ENCODE results near the gene TAF3.

- TF ChIP-seq CTCF (IDR thresholded peaks at IDR 0.05), result no peak
- TF ChIP-seq POLR2A (IDR thresholded peaks at IDR 0.05), result no peak
These were observed 123.3 kb downstream of the TAF3 start for GRCh38 chr10:7941576-7941975.
